HG02798 (cell line): ENCODE data around the gene KATNB1.

Source experiments
- ATAC-seq: cut with Tn5 transposase; IDR thresholded peaks from one replicate; pipeline ENCODE4 v1.9.1; 2021; ENCODE audit warnings: mild to moderate bottlenecking; ENCODE audit not compliant: unreplicated experiment, poor library complexity

The KATNB1 gene

DNA sequence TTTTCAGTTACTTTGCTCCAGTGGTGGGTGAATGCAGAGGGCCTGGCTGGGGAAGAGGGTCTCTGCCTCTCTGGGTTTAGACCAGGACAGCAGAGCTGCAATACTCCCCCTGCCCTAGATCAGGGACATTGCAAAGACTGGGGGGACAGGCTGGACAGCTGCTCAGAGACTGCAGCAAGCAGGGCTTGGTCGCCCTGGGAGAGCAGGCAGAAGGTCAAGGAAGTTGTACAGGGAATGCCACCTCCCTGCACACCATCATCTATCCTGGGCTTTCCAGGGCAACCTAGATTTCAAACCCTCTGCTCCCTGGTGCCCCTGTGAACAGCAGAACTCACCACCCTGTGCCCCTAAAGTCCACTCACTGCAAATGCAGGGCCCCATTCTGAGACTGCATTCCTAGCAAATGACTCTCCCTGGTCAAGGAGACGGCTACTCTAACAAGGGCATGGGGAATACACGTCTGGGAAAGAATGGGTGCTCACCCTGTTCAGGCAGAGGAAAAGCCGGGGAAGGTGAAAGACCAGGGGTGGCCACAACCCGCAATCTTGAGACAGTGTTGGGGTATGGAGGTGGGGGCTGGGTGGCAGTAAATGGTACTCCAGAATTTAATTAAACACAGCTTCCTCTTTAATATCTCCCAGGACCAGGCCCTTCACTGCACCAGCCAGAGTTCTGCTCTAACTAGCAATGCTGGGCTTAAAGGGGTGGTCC is 65.7 kb downstream of the KATNB1 start:
- no peak for ATAC-seq

DNA sequence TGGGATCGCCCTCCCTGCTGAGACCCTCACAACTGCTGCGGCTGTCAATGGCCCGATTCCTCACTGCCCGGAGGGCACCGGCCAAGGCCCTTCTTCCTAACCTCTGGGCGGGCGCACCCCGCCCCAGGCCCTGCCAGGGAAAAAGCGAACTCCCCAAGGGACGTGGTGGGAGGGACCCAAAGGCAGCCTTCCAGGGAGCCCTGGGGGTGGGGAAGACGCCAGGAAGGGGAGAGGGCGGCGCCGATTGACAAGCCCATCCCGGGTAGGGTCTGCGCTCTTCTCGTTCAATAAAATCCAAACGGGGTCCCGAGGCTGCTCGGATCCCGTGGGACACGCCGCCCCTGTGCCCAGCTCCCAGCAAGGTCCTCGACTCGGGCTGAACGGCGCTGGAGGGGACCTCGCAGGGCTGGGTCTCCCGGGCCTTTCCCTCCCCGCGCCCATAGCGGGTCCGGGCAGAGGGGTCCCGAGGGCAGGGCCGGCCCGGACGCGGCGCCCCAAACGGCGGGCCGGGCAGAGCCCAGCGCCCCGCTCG is 66.3 kb downstream of the KATNB1 start:
- peak; percentile 11 for ATAC-seq

DNA sequence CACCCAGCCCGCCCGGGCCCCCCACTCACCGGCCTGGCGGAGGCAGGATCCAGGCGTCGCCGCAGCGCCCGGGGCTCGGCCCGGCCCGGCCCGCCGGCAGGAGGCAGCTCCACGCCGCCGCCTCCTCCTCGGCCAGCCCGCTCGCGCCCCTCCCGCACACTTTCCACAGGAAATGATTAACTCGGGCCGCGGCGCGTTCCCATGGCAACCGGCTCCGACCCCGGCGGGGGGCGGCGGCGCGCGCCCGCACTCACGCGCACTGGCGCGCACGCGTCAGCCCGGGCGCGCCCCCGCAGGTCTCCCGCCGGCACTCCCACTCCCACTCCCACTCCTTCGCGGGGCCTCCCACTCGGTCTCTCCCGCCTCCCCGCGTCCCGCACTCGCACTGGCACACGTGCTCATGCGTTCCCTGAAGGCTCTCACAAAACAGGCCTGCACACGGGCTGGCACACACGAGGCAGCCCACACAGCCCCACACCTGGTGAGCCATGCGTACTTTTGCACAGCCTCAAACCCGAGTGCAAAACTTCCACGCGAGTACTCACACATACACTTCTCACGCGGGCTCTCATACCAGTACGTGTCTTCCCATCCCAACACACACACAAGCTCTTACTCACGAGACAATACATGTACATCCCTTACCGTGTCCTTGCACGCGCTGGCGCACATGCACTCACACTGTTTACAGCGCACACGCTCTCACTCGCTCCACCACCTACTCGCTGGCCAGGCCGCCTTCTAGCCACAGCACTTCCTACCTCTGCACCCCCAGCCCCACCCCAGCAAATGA is 67.0 kb downstream of the KATNB1 start, which contains the start of gene KIFC3:
TSS of gene KIFC3 (minus strand) at position 151 of the 793 bp plus-strand sequence. CDS start 4,248 bp downstream, outside the sequence.
- ATAC-seq, result peak; percentile 39

DNA sequence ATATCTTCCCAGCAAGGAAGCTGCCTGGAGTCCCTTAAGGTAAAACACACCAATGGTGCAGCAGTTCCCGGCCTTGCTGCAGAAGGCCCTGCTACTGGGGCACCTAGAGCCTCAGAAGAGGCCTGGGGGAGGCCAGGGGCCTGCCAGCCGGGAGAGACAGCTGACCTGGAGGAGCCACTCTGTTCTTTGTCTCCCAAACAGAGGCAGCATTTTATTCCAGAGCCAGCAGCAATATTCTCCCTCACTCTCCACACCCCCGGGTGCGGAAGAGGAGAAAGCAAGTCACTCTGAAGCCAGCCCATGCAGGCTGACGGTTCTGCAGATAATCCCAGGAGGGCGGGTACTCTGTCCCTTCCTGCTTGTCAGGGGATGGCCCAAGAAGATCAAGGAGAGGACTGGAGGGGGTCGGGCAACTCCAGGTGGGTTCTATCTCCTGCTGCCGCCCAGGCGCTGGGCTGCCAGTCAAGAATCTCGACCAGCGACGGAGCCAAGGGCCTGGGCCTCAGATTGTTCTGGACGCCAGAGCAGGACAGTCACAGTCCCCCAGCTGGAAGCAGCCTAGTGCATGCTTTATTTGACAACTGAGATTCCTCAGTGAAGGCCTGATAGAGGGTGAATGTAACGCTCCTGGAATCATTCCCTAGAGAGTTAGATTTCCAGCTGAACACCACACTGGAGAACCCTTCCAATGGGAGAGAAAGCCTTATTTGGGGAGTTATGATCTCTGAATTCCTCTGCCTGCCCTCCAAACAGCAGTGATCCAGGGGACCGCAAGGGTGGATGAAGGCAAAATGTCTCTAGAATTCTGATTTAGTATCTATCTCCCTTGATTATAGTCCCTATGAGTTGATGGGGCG is 67.8 kb downstream of the KATNB1 start:
- ATAC-seq, result no peak

DNA sequence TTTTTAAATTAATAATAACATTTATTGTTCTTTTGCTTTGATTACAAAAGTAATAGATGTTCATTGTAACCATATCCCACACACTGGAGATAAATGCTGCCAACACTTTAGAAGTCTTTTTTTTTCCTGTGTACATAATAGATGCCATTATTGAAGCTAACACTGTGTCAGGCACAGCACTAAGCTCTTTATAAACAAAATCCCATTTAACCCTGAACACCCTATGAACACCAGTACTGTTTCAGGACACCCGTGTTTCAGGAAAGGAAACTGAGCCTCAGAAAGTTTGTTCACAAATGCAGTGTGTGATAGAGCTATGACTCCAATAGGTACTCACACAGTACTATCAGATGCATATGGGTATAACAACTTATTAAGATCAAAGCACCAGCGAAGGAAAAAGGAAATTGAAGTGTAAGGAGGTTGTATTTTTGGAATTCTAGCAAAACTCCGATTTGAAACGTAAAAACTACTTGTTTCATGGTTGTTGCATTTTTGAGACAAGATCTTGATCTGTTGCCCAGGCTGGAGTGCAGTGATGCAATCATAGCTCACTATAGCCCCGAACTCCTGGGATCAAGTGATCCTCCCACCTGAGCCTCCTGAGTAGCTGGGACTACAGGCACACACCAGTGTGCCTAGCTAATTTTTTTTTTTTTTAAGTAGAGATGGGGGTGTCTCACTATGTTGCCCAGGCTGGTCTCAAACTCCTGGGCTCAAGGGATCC is 68.7 kb downstream of the KATNB1 start:
- ATAC-seq, result no peak

DNA sequence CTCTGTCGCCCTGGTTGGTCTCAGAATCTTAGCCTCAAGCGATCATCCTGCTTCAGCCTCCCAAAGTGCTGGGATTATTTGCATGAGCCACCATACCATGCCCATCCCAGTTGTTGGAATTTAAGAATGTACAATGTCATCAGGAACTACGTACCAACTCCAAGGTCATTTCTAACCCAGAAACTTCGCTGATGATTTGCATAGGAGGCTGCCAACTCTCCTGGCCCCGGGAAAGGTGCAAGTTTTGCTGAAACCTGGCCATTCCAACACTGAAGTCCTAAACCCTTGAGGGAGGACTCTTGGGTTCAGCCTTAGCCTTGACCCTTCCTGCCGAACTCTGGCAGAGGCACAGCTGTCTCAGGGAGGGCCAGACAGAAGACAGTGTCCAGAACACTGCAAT is 69.6 kb downstream of the KATNB1 start:
- ATAC-seq, result no peak
